ENCODE results near the gene PUSL1. TPM values are rescaled to one million over a fixed set of nuclear protein-coding genes. Genes with fewer than 3 reads are reported as not detected.

Gene PUSL1
- total and polyA plus RNA-seq, 11 donors = 6.8 to 17.7 (median 10.3) TPM

DNA sequence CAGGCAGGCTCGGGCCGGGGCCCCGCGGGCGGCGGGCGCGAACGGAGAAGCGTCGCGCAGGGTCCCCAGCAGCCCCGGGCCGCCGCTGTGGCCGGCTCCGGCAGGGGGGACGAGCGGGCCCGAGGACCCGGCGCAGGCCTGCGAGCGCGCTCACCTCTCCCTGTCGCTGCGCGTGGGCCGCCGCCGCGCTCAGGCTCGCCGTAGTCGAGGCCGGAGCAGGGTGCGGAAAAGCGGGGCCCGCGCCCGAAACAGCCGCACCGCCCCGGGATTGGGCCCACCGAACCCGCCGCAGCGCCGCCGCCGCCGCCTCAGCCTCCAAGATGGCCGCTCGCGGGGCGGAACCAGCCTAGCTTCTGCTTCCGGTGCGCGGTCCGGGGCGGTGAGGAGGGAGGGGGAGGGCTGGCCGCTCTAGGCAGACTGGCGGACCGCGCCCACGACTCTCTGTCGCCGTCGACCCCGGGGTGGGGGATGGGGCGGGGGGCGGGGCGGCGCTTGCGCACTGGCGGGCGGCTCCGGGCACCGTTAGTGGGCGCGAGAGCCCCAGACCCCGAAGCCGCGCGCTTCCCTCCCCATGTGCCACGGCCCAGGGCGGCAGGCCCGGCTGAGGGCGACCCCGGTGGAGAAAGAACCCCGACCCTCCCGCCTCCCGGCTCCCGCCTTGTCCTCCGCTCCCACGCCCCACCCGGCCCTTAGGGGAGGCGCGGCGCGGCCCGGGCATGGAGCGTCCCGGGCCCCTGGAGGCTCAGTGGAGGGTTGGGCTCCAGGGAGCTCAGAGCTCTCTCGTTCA lies 34.7 kb upstream of the PUSL1 start, which contains the start of gene UBE2J2:
UBE2J2 (minus strand) TSS at position 343 of the 787 bp plus-strand sequence. CDS start 5,862 bp downstream, outside the sequence.
- WGBS, 4 donors = 0 to 1% (median 0%) methylated on average over 11 to 105 of the region's 105 CpGs
- peak; percentile 95 to 98 (median 97) for ATAC-seq
- Histone ChIP-seq H3K4me1 (peaks cover 14 to 47% (median 38%) of the 10 kb centered on the region in 12 donors), H3K27ac (peak within 1 kb of the TSS; percentile 41 to 96 (median 90)), H3K9me3 (no peaks in the 10 kb centered on the region), H3K27me3 (no peaks in the 10 kb centered on the region), H3K4me3 (peak within 1 kb of the TSS; percentile 61 to 99 (median 94)), H3K36me3 (peaks cover 0 to 10% (median under 1%) of the 10 kb centered on the region in 9 donors)
- TF ChIP-seq, protein P1, sequence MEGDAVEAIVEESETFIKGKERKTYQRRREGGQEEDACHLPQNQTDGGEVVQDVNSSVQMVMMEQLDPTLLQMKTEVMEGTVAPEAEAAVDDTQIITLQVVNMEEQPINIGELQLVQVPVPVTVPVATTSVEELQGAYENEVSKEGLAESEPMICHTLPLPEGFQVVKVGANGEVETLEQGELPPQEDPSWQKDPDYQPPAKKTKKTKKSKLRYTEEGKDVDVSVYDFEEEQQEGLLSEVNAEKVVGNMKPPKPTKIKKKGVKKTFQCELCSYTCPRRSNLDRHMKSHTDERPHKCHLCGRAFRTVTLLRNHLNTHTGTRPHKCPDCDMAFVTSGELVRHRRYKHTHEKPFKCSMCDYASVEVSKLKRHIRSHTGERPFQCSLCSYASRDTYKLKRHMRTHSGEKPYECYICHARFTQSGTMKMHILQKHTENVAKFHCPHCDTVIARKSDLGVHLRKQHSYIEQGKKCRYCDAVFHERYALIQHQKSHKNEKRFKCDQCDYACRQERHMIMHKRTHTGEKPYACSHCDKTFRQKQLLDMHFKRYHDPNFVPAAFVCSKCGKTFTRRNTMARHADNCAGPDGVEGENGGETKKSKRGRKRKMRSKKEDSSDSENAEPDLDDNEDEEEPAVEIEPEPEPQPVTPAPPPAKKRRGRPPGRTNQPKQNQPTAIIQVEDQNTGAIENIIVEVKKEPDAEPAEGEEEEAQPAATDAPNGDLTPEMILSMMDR (IDR thresholded peaks at IDR 0.05) = peak in 5 of 12 donors; percentile 5 to 35 (median 24)
- peak in 1 of 2 donors; percentile 67 for TF ChIP-seq POLR2A (IDR thresholded peaks at IDR 0.05)
- intact Hi-C loops (cut with DNase I) = loop anchor here in 3 of 10 donors (1.0 to 5.0 kb wide), 3 partner anchors 41 to 157 kb away; partner anchors contain the start of genes B3GALT6 (in 3 of the 3), SDF4 (in 3 of the 3) and C1orf159 (in 1 of the 3)
- peak; percentile 95 to 98 (median 96) for DNase-seq

DNA sequence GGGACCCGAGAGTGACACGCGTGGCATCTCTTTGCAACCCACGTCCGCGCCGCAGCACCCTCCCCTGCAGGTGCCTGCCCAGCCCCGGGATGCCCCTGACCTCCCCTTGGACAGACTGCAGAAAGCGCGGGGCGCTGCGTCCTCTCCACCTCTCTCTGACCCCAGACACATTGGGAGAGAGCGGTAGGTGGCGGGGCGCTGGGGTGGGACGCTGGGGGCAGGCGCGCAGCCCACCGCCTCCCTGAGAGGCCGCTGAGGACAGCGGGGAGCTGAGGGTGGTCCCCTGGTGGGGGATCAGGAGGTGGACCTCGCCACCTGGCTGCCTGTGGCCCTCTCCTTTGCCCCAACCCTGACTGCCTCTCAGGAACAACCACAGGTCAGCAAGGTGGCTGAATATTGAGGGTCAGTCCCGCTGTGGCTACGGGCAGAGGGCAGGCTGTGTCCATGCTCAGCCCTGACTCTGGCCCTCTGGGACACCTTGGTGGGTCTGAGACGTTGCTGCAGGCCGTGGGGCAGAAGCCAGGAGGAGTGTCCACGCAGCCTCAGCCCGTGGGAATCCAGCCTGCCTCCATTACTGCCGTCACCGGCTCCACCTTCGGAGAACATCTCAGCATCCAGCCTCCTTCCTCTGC lies 34.0 kb upstream of the PUSL1 start:
- WGBS, 4 donors = 8 to 29% (median 21%) methylated on average over 22 to 31 of the region's 31 CpGs
- intact Hi-C loops (cut with DNase I) = loop anchor here in 2 of 10 donors (5.0 kb wide), 1 partner anchor 42 kb away; the partner anchor contains the start of genes B3GALT6 (in 2 of the 2) and SDF4 (in 2 of the 2)
- ATAC-seq (peak; percentile 2 to 43 (median 29)), DNase-seq (peak in 1 of 5 donors; percentile 56)
- H3K27me3 ChIP-seq = no peaks in the 10 kb centered on the region
- H3K36me3 ChIP-seq = peaks cover 0 to 9% (median 0%) of the 10 kb centered on the region in 9 donors
- TF ChIP-seq POLR2A (IDR thresholded peaks at IDR 0.05) = no peak
- TF ChIP-seq, protein P1 (IDR thresholded peaks at IDR 0.05) = no peak
- peaks cover 14 to 45% (median 38%) of the 10 kb centered on the region in 12 donors for H3K4me1 ChIP-seq
- H3K27ac ChIP-seq = peak overlapping the region in 11 of 12 donors; percentile 76 to 96 (median 90)
- no peaks in the 10 kb centered on the region for H3K9me3 ChIP-seq
- H3K4me3 ChIP-seq = peak overlapping the region; percentile 61 to 99 (median 94)

DNA sequence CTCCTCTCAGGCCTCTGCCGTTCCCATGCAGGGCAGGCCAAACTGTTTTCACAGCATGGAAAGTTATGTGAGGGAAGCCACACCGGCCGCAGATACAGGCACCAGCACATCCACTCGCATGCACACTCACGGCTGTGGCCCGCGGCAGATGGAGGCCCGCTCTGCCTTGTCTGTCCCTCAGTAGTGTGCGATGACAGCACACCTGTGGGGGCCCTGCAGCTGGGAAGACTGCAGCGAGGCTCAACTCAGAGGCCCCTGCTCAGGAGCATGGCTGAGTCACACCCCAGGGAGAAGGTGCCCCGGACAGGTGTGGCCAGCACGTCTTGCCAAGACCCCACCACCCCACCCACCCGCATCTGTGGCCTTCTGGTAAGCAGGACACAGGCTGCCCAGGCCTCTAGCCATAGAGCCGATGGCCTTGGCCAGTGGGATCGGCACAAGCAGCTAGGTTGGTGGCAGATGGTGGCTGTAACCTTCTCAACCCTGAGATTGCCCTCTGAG lies 33.4 kb upstream of the PUSL1 start:
- no peak for ATAC-seq
- 89 to 91% (median 90%) methylated on average over 14 to 15 of the region's 15 CpGs for WGBS, 4 donors
- H3K27ac ChIP-seq = peak overlapping the region in 1 of 12 donors; percentile 88
- peak overlapping the region in 4 of 12 donors; percentile 61 to 97 (median 94) for H3K4me3 ChIP-seq
- H3K27me3 ChIP-seq = no peaks in the 10 kb centered on the region
- peaks cover 0 to 9% (median 0%) of the 10 kb centered on the region in 9 donors for H3K36me3 ChIP-seq
- TF ChIP-seq, protein P1 (IDR thresholded peaks at IDR 0.05) = no peak
- no peak for TF ChIP-seq POLR2A (IDR thresholded peaks at IDR 0.05)
- H3K4me1 ChIP-seq = peaks cover 14 to 41% (median 37%) of the 10 kb centered on the region in 12 donors
- H3K9me3 ChIP-seq = no peaks in the 10 kb centered on the region
- intact Hi-C loops (cut with DNase I) = loop anchor here in 2 of 10 donors (5.0 kb wide), 1 partner anchor 43 kb away; the partner anchor contains the start of genes B3GALT6 (in 2 of the 2) and SDF4 (in 2 of the 2)
- peak in 2 of 5 donors; percentile 17 to 58 for DNase-seq
